GM12878 (cell line): Measurements from ENCODE around the gene WNT7A. TPM values are rescaled to one million over a fixed set of nuclear protein-coding genes. Genes with fewer than 3 reads are reported as not detected.

Source experiments
- ATAC-seq: fragments of 200-7000 bp; cut with Tn5 transposase; 3 replicates; pipeline ENCODE4 v1.9.1; 2020; ENCODE audit warnings: mild to moderate bottlenecking, moderate library complexity
- BruUV-seq: library from RNA; stranded (reverse); fragments of 400-500 nt; replicated peaks from 2 replicates; lab custom pipeline; 2021; lab: Mats Ljungman, UMichigan
- CTCF ChIA-PET: fragments of 300-600 bp; sonication (Branson Sonifier 250); formaldehyde crosslinking; extraction: SDS; loops from one replicate; lab custom pipeline; 2021; ENCODE audit warnings: inconsistent platforms; lab: Yijun Ruan, JAX
- POLR2A ChIA-PET: fragments of 350-600 bp; formaldehyde crosslinking; extraction: SDS; loops from one replicate; lab custom pipeline; 2021; ENCODE audit warnings: inconsistent platforms; lab: Charles Lee
- RAD21 ChIA-PET: fragments of 300-600 bp; sonication (Branson Sonifier 250); formaldehyde crosslinking; loops from one replicate; lab custom pipeline; 2023; ENCODE audit warnings: antibody characterized with exemption; ENCODE audit not compliant: unreplicated experiment; lab: Charles Lee
- SMC1A ChIA-PET: fragments of 300-600 bp; sonication (Branson Sonifier 250); formaldehyde crosslinking; loops from one replicate; lab custom pipeline; 2023; ENCODE audit not compliant: unreplicated experiment, uncharacterized antibody; lab: Charles Lee
- DNase-seq: peaks from one replicate; pipeline ENCODE4 v3.0.0-alpha.2; 2011; ENCODE audit warnings: low read depth, low spot score
- FAIRE-seq: peaks from 3 replicates; lab custom pipeline; 2011; peaks lifted over from hg19 to GRCh38; lab: Jason Lieb, UNC
- H2AFZ ChIP-seq: 2 replicates; pipeline ENCODE4 v1.6.0; 2011; ENCODE audit warnings: low read depth, low read length, control low read depth; ENCODE audit not compliant: control insufficient read depth
- H3K27ac ChIP-seq: 2 replicates; pipeline ENCODE4 v1.5.1; 2011; ENCODE audit warnings: control low read depth; ENCODE audit not compliant: control insufficient read depth, insufficient read depth
- H3K27me3 ChIP-seq, 2 experiments: replicated peaks in 1 of 2; 2 replicates each; pipeline versions ENCODE4 v1.6.0 to v1.6.1; 2011; ENCODE audit warnings: low read length in 1 of 2; ENCODE audit not compliant: control insufficient read depth in 2 of 2, insufficient read depth in 2 of 2
- H3K36me3 ChIP-seq, 2 experiments: 2 replicates each; pipeline ENCODE4 v1.5.1; 2011; ENCODE audit warnings: low read length in 1 of 2; ENCODE audit not compliant: control insufficient read depth in 2 of 2, insufficient read depth in 2 of 2
- H3K4me1 ChIP-seq: 2 replicates; pipeline ENCODE4 v1.6.1; 2011; ENCODE audit warnings: mild to moderate bottlenecking, low read length, moderate library complexity, mixed read lengths; ENCODE audit not compliant: control insufficient read depth, insufficient read depth
- H3K4me2 ChIP-seq: 2 replicates; pipeline ENCODE4 v1.6.0; 2011; ENCODE audit warnings: control low read depth; ENCODE audit not compliant: control insufficient read depth, insufficient read depth
- H3K4me3 ChIP-seq: fragments of 200-600 bp; sonication (generic); 2 replicates; pipeline ENCODE4 v1.5.1; 2016
- H3K79me2 ChIP-seq: 2 replicates; pipeline ENCODE4 v1.6.0; 2011; ENCODE audit warnings: low read length; ENCODE audit not compliant: control insufficient read depth, insufficient read depth
- H3K9ac ChIP-seq: 2 replicates; pipeline ENCODE4 v1.8.0; 2011; ENCODE audit warnings: low read length, control low read depth, mixed read lengths; ENCODE audit not compliant: control insufficient read depth, insufficient read depth
- H3K9me3 ChIP-seq: replicated peaks from 3 replicates; pipeline ENCODE4 v1.5.1; 2011; ENCODE audit warnings: mild to moderate bottlenecking, low read length; ENCODE audit not compliant: control insufficient read depth, insufficient read depth
- H4K20me1 ChIP-seq: 2 replicates; pipeline ENCODE4 v1.6.0; 2011; ENCODE audit not compliant: control insufficient read depth, insufficient read depth
- ATF7 ChIP-seq: fragments of 450-650 bp; IDR thresholded peaks from 2 replicates; pipeline ENCODE4 v1.6.1; 2016; ENCODE audit warnings: low read depth, mild to moderate bottlenecking
- CREM ChIP-seq: IDR thresholded peaks from 2 replicates; pipeline ENCODE4 v1.6.1; 2014; ENCODE audit warnings: antibody characterized with exemption, low read depth
- FOS ChIP-seq: IDR thresholded peaks from 3 replicates; pipeline ENCODE4 v1.6.1; 2011; ENCODE audit warnings: borderline replicate concordance; ENCODE audit not compliant: insufficient read length; ENCODE audit errors: extremely low read depth
- FOXM1 ChIP-seq: IDR thresholded peaks from 2 replicates; pipeline ENCODE4 v1.6.1; 2012; ENCODE audit warnings: low read depth, mild to moderate bottlenecking, inconsistent platforms, low read length, moderate library complexity
- HDAC6 ChIP-seq: fragments of 200-600 bp; sonication (generic); IDR thresholded peaks from one replicate; pipeline ENCODE4 v1.8.0; 2017; ENCODE audit warnings: antibody characterized with exemption; ENCODE audit not compliant: unreplicated experiment
- NKRF ChIP-seq: fragments of 450-650 bp; conservative IDR thresholded peaks from 2 replicates; pipeline ENCODE4 v1.6.1; 2017; ENCODE audit warnings: mild to moderate bottlenecking, moderate library complexity
- SMAD1 ChIP-seq: fragments of 450-650 bp; IDR thresholded peaks from 2 replicates; pipeline ENCODE4 v1.6.1; 2018; ENCODE audit warnings: mild to moderate bottlenecking, low read depth; ENCODE audit not compliant: partially characterized antibody
- SREBF1 ChIP-seq: IDR thresholded peaks from 2 replicates; pipeline ENCODE4 v1.6.1; 2012; ENCODE audit warnings: mild to moderate bottlenecking, low read length
- SUZ12 ChIP-seq: fragments of 200-600 bp; sonication (generic); IDR thresholded peaks from one replicate; pipeline ENCODE4 v1.6.1; 2018; ENCODE audit warnings: antibody characterized with exemption, mild to moderate bottlenecking; ENCODE audit not compliant: unreplicated experiment
- ZNF217 ChIP-seq: fragments of 450-650 bp; IDR thresholded peaks from 2 replicates; pipeline ENCODE4 v1.6.1; 2017; ENCODE audit warnings: antibody characterized with exemption, mild to moderate bottlenecking
- WGBS: methylation state at CpG from one replicate; pipeline ENCODE4 v1.1.6; 2016; ENCODE audit warnings: low lambda C conversion rate; ENCODE audit not compliant: insufficient replicate concordance, insufficient coverage; ENCODE audit errors: missing lambda C conversion rate; 5-methylcytosine and 5-hydroxymethylcytosine counted together
- in situ Hi-C: fragments of 300-500 bp; cut with MboI; formaldehyde crosslinking; loops from 9 replicates; pipeline ENCODE4 v1.14.3; 2018; ENCODE audit warnings: mixed read lengths
- intact Hi-C: fragments of 100-400 bp; cut with micrococcal nuclease; formaldehyde crosslinking; loops from one replicate; pipeline ENCODE4 v1.14.2; 2022; ENCODE audit not compliant: unreplicated experiment
- polyA plus RNA-seq, 11 experiments: library from polyadenylated mRNA; depleted of rRNA in 4 of 11; unstranded in 6 of 11; stranded (reverse) in 5 of 11; fragments of >200 nt; fragmentation: Nextera tagmentation in 4 of 11; fragmentation: Illumina TruSeq in 1 of 11; extraction: Ambion mirVana in 4 of 11; extraction: Trizol in 1 of 11; gene quantifications; 1 replicate in 1 of 11; 2 replicates in 10 of 11; pipeline versions ENCODE4 v1.2.1 to v1.2.3, GENCODE V29; 2011 to 2016; ENCODE audit warnings: inconsistent platforms in 2 of 11, missing spikeins in 2 of 11, low read depth in 1 of 11
- total RNA-seq, 4 experiments: library from RNA; depleted of rRNA in 3 of 4; stranded (reverse); fragments of >200 nt in 3 of 4; fragmentation: Illumina TruSeq in 1 of 4; extraction: Trizol in 1 of 4; gene quantifications; 2 replicates each; pipeline versions ENCODE4 v1.2.1 to v1.2.3, GENCODE V29; 2013 to 2021
- TF ChIP-seq, protein P1 (sequence below): IDR thresholded peaks from 2 replicates; pipeline ENCODE4 v1.6.1; 2011; ENCODE audit warnings: low read depth, low read length, improper control_type of control experiment, borderline replicate concordance

WNT7A gene
- total and polyA plus RNA-seq, 10 of the 15 experiments (the other 5 are each of a cell fraction or from before 2014, with no cell fraction given): 0.08 TPM; not detected in 9

- 5% methylated on average over 15 of the region's 15 CpGs for WGBS
- TF ChIP-seq ZNF217 (no peak), FOXM1 (no peak), SREBF1 (no peak), SUZ12 (no peak), NKRF (no peak), HDAC6 (no peak), ATF7 (no peak), CREM (no peak), SMAD1 (no peak), FOS (no peak)
- TF ChIP-seq, protein P1, sequence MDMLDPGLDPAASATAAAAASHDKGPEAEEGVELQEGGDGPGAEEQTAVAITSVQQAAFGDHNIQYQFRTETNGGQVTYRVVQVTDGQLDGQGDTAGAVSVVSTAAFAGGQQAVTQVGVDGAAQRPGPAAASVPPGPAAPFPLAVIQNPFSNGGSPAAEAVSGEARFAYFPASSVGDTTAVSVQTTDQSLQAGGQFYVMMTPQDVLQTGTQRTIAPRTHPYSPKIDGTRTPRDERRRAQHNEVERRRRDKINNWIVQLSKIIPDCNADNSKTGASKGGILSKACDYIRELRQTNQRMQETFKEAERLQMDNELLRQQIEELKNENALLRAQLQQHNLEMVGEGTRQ: no peak
- DNase-seq (no peak), ATAC-seq (no peak), FAIRE-seq (no peak)
- in situ Hi-C loops: no loop called here
- no peaks in the 10 kb centered on the region for H3K79me2 ChIP-seq
- H3K4me2 ChIP-seq: no peak overlapping the region
- ChIA-PET CTCF (no interaction called here), SMC1A (no interaction called here), RAD21 (no interaction called here), POLR2A (no interaction called here)
- H2AFZ ChIP-seq: no peak overlapping the region
- no peaks in the 10 kb centered on the region for H3K4me1 ChIP-seq
- no peak overlapping the region for H3K27ac ChIP-seq
- intact Hi-C loops: no loop called here
- no TSS peak for BruUV-seq
- H3K9ac ChIP-seq: no peak overlapping the region
- H3K36me3 ChIP-seq: no peaks in the 10 kb centered on the region
- H3K9me3 ChIP-seq: no peaks in the 10 kb centered on the region
- no peaks in the 10 kb centered on the region; a peak in 1 of 4 replicates for H3K27me3 ChIP-seq
- H3K4me3 ChIP-seq: no peak overlapping the region
- H4K20me1 ChIP-seq: no peaks in the 10 kb centered on the region
Observed at GRCh38 chr3:13796701-13797460, 83.0 kb downstream of the WNT7A start.
